Glomerular visceral epithelial cell (primary cell): ENCODE results near the gene ECHDC3.
"Not testable (repeated sequence)": the region's sequence is repeated elsewhere in the genome, so short reads cannot be mapped to it uniquely, and the experiment has no call there.

Source experiments
- DNase-seq: peaks from one replicate; pipeline ENCODE4 v3.0.0-alpha.2; 2016; ENCODE audit errors: extremely low spot score

ECHDC3 gene

GRCh38 chr10:11742009-11742778 is at the start of gene ECHDC3:
Gene ECHDC3 (plus strand): TSS chr10:11742382. CDS start chr10:11742577, 195 bp downstream.
- DNase-seq, result peak; percentile 65

GRCh38 chr10:11693376-11693775 is 48.8 kb upstream of the ECHDC3 start:
- DNase-seq, result no peak

DNA sequence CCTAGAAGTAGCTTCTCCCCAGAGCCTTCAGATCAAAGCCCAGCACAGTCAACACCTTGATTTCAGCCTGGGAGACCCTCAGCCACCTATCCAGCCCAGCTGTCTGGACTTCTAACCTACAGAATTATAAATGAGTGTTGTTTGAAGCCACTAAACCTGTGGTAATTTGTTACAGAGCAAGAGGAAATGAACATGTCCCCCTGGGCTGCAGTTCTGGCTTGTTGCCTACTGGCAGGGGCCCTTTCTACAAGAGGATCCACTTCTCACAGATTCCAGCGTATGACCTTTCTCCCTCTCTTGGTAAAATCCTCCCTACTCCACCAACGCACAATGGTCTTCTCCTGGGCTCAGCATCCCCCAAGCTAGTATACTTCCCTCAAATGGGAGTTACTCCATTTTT is 46.4 kb upstream of the ECHDC3 start:
- DNase-seq, result no peak

- DNase-seq, result peak; percentile 17
These were observed 44.3 kb upstream of the ECHDC3 start for GRCh38 chr10:11697718-11698527.

DNA sequence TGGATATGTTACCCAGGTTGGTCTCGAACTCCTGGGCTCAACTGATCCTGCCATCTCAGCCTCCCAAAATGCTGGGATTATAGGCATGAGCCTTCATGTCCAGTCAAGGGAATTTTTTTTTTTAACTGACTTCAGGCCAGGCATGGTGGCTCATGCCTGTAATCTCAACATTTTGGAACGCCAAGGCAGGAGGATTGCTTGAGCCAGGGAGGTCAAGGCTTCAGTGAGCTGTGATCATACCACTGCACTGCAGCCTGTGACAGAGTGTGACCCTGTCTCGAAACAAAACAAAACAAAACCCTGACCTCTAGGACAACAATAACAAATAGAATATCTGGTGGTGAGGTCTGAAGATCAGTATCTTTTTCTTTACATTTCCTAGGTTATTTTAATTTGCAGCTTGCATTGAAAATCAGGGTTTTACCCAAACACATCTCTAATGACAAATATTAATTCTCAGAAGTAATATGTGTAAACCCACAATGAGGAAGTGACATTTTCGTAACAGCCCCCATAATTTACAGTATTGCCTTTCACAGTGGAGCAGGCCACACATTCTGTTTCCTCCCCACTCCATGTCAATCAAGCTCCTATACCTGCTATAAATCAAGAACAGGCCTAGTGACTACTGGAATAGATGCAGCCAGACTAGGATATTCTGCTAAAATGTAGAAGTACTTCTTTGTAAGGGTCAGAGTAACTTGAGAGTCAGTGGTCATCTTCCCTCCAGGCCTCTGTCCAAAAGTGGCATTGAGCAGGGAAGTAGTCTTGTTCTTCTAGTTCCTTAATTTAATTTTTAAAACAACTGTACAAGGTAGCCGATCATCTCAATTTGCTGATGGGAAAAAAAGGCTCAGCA is 43.3 kb upstream of the ECHDC3 start:
- no peak for DNase-seq

DNA sequence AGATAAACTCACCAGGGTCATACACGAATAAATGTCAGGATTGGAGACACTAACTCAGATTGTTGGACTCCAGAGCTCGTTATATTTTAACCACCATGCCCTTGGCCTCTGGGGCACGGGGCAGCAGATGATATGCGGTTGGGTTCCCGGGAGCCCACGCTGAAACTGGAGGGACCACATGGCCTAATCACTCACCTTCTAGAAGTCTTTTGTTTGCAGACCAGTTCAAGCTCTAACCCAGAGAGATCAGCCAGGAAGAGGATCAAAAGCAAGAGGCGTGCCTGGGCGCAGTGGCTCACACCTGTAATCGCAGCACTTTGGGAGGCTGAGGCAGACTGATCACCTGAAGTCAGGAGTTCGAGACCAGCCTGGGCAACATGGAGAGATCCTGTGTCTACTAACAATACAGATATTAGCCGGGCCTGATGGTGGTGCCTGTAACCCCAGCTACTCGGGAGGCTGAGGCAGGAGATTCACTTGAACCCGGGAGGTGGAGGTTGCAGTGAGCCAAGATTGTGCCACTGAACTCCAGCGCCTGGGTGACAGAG is 42.6 kb upstream of the ECHDC3 start:
- DNase-seq, result no peak

GRCh38 chr10:11700539-11700938 is 41.6 kb upstream of the ECHDC3 start:
- no peak for DNase-seq

DNA sequence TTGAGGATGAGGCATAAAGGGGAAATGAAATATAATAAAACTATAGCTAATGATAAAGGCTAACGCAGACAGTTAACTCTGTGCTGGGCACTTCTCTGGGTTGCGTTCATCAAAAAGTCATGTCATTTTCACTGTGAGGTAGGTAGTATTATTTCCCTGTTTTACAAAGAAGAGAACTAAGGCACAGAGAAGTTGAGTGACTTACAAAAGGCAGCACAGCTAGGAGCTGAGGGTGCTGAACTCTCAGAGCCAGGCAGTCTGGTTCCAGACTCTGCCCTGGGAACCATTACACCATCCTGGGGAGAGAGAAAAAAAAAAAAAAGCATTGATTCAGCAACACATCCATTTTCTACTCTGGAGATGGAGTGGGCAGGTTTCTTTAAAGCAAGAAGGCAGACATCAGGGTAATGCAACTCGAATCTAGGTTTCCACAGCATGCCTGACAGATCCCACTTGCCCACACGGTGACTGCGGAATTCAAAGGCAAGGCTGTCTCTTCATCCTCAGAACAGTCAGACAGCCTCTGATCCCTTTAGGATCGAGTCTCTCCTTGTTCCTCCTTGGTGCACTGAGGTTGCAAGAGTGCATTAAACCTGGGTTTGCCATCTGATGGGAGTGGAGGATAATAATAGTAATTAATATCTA is 40.6 kb upstream of the ECHDC3 start:
- no peak for DNase-seq

- no peak for DNase-seq
These were observed 39.9 kb upstream of the ECHDC3 start for GRCh38 chr10:11702264-11702663.

- no peak for DNase-seq
These were observed 38.1 kb upstream of the ECHDC3 start for GRCh38 chr10:11704092-11704491.

DNA sequence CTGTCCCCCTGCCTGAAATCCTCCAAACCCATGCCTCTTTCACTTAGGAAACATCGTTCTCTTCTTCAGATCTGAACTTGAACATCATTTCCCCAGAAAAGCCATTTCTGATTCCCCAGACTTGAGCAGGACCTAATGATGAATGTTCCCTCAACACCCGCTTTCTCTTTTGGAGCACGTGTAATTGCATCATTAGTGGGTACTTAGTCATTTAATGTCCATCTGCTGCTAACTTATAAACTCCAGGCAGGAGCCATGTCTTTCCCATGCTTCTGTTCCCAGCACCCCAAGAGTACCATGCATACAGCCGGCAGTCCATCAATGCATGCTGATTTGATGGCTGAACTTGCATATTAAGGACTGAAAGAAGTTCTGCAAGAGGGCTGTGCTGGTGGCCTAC is 36.5 kb upstream of the ECHDC3 start:
- no peak for DNase-seq

- DNase-seq, result no peak
These were observed 35.2 kb upstream of the ECHDC3 start for GRCh38 chr10:11706895-11707567.

- no peak for DNase-seq
These were observed 34.4 kb upstream of the ECHDC3 start for GRCh38 chr10:11707624-11708350.

DNA sequence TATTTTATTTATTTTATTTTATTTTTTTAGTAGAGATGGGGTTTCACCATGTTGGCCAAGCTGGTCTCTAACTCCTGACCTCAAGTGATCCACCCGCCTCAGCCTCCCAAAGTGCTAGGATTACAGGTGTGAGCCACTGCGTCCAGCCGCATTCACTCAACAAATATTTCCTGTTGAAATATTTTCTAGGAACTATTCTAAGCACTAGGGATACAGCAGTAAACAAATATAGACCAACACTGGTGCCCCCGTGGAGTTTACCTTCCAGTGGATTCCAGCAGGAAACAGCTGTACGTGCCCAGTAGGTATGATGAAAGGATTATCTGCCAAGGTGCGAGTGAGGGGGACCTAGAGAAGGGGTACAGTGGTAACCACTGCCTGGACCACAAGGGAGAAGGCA is 33.4 kb upstream of the ECHDC3 start:
- not testable (repeated sequence) for DNase-seq

GRCh38 chr10:11712744-11713143 is 29.4 kb upstream of the ECHDC3 start:
- no peak for DNase-seq

DNA sequence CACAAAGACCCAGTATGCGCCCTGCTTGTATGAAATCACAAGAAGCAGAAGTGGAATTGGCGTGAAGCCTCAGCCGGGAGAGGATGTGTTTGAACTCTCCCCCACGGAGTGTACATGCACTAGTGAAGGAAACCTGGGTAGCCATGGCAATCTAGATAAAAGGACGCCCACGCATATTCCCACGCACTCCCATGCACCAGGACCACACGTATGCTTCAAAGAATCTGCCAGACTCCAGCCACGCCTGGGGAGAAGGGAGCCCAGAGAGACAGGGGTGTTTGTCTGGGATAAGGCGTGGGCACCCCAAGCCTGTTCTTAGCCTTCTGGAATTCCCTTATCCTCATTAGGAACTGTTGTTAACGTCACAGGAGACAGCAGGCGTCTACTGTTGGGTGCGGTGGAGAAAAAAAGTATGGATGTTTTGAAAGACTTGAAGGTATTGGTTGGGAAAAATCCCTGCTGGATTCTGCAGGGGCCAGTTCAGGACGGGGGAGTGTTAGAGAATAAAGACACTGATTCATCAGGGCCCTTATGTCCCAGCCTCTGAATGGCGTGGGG is 28.9 kb upstream of the ECHDC3 start:
- DNase-seq, result no peak

DNA sequence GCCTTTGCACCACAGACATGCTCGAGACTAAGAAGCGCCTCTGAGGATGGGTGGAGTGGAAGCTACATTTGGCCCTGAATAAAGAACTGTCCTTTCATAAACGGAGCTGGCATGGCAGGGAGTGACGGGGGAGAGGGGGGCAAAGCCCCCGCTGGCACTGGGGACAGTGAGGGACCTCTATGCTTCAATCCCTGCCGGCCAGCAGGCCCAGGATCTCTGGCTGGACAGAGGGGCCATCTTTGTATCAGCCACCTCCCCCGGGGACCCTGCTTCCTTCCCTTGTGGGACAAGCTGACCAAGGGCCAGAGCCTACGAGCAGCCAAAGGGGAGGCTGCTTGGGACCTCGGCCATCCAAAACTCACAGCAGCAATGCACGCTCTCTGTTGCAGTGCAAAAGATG is 28.2 kb upstream of the ECHDC3 start:
- no peak for DNase-seq

- no peak for DNase-seq
These were observed 27.3 kb upstream of the ECHDC3 start for GRCh38 chr10:11714750-11715365.

DNA sequence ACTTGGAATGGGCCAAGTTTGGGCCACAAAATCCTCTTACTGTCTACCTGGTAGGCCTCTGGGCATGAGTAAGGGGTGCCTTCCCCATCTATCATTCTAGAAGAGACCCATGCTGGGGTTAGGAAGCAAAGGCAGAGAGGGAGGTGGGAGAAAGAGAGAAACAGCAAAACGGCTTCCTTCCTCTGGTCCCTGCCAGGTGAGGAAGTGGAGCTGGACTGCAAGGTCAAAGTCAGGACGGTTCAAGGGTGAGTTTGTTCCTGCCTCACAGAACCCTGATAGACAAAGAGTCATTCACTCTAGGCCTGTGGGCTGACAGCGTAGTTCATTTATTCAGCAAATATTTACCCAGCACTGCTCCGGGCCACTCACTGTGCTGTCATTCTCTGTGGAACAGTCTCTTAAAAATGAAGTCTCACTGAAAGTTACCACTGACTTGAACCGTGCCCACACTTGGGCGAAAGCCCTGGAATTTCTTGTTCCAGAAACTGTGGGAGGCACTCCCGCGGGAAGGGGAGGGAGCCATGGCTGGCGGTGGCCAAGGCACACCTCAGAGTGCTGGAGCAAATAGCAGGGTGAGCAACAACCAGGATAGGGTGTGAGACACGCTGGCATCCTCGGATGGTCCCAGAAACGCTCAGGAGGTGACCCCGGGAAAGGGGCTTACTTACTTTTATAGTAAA is 26.2 kb upstream of the ECHDC3 start:
- no peak for DNase-seq
